Retina (tissue), 1 donor: Measurements from ENCODE around the gene MTUS2.
A peak's percentile ranks its signal among the peaks of the same experiment; 100 is the strongest.

ENCODE experiments used
- DNase-seq: peaks from one replicate; pipeline ENCODE4 v3.0.0-alpha.2; 2016

Gene MTUS2

GRCh38 chr13:29428310-29429181, 608.4 kb downstream of the MTUS2 start:
- DNase-seq, result peak; percentile 73

- no peak for DNase-seq
Observed at GRCh38 chr13:29429286-29429900, 609.3 kb downstream of the MTUS2 start.

GRCh38 chr13:29434217-29434945, 614.2 kb downstream of the MTUS2 start:
- peak; percentile 69 for DNase-seq

GRCh38 chr13:29435125-29435911, 615.2 kb downstream of the MTUS2 start:
- no peak for DNase-seq

- DNase-seq, result no peak
Observed at GRCh38 chr13:29436291-29436690, 616.2 kb downstream of the MTUS2 start.

GRCh38 chr13:29436721-29437280, 616.7 kb downstream of the MTUS2 start:
- no peak for DNase-seq

- no peak for DNase-seq
Observed at GRCh38 chr13:29438769-29439168, 618.6 kb downstream of the MTUS2 start.

GRCh38 chr13:29439601-29440388, 619.7 kb downstream of the MTUS2 start:
- no peak for DNase-seq

- DNase-seq, result no peak
Observed at GRCh38 chr13:29441306-29441705, 621.2 kb downstream of the MTUS2 start.

GRCh38 chr13:29446016-29446415, 625.9 kb downstream of the MTUS2 start:
- no peak for DNase-seq

- DNase-seq, result no peak
Observed at GRCh38 chr13:29448174-29448573, 628.0 kb downstream of the MTUS2 start.

GRCh38 chr13:29449726-29450125, 629.6 kb downstream of the MTUS2 start:
- no peak for DNase-seq

GRCh38 chr13:29451976-29452375, 631.8 kb downstream of the MTUS2 start:
- DNase-seq, result no peak

GRCh38 chr13:29452773-29453616, 632.9 kb downstream of the MTUS2 start:
- no peak for DNase-seq

- no peak for DNase-seq
Observed at GRCh38 chr13:29453617-29454011, 633.5 kb downstream of the MTUS2 start.

- no peak for DNase-seq
Observed at GRCh38 chr13:29454931-29455481, 634.9 kb downstream of the MTUS2 start.

- DNase-seq, result no peak
Observed at GRCh38 chr13:29456419-29456818, 636.3 kb downstream of the MTUS2 start.

GRCh38 chr13:29457299-29457698, 637.2 kb downstream of the MTUS2 start:
- DNase-seq, result no peak

- no peak for DNase-seq
Observed at GRCh38 chr13:29458419-29458818, 638.3 kb downstream of the MTUS2 start.

- no peak for DNase-seq
Observed at GRCh38 chr13:29459813-29460355, 639.7 kb downstream of the MTUS2 start.
